Heart left ventricle (tissue), 13 donors: ENCODE measurements around the gene GDF10.

Experiments used
- POLR2A ChIP-seq, 2 donors: fragments of 450-650 bp; IDR thresholded peaks; one replicate each; pipeline ENCODE4 v1.6.1; 2017; ENCODE audit warnings: antibody characterized with exemption in 2 of 2, mild to moderate bottlenecking in 2 of 2, moderate library complexity in 2 of 2
- TF ChIP-seq, protein P1 (sequence below), 12 donors: fragments of 200-600 bp; sonication (generic) in 4 of 12; IDR thresholded peaks; one replicate each; pipeline versions ENCODE4 v1.5.0 to v1.8.0; 2018 to 2022; ENCODE audit warnings: antibody characterized with exemption in 12 of 12, mild to moderate bottlenecking in 5 of 12
- donor health status: ischemic (EF 13 %, LVEDD 7.1; RV severe dilation, severe dysfunction).
- donor health status: DM: no; HTN: yes; CAD: no.
- donor health status: DM: no; HTN: no; CAD: no.
- donor health status: ischemic (EF 25% LVEDD 6.9; RV normal size, moderate dysfunction).
- donor health status: ischemic (EF 25% LVEDD 5.7; RV mildly dilated, moderate dysfunction).
- donor health status: ischemic (EF 35%, LVEDD 5.7; RV mildly dilated, moderate dysfunction).
- donor health status: nonischemic (EF 11% LVEDD 7.7; RV severe dilation, severe dysfunction).
- donor health status: DM: yes; HTN: yes; CAD: no.
- donor health status: PGD.
- donor health status: ischemic (EF 29% LVEDD 5.4; RV normal size, mild dysfunction).
- donor health status: nonischemic (EF 23%, LVEDD 6.1; RV moderate dilation, normal function).

DNA sequence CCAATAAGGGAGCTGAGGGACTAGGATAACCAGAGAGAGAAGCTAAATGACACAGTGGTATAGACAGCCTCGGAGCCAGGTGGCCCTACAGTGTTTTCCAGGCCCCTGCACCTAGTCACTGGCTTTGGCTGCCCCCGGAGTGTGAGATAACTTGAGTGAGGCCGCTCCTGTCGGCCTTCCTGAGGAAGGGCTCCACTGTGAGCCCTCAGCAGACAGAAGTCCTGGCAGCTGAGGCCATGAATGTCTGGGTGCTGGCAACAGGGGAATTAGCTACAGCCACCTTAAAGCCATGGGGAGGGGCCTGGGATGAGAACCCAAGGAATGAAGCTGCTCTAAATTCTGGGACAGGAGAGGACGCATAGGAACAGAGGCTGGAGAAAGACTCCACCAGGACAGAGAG lies 4.6 kb upstream of the GDF10 start:
- TF ChIP-seq, protein P1, sequence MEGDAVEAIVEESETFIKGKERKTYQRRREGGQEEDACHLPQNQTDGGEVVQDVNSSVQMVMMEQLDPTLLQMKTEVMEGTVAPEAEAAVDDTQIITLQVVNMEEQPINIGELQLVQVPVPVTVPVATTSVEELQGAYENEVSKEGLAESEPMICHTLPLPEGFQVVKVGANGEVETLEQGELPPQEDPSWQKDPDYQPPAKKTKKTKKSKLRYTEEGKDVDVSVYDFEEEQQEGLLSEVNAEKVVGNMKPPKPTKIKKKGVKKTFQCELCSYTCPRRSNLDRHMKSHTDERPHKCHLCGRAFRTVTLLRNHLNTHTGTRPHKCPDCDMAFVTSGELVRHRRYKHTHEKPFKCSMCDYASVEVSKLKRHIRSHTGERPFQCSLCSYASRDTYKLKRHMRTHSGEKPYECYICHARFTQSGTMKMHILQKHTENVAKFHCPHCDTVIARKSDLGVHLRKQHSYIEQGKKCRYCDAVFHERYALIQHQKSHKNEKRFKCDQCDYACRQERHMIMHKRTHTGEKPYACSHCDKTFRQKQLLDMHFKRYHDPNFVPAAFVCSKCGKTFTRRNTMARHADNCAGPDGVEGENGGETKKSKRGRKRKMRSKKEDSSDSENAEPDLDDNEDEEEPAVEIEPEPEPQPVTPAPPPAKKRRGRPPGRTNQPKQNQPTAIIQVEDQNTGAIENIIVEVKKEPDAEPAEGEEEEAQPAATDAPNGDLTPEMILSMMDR (IDR thresholded peaks at IDR 0.05) = no peak
- no peak for TF ChIP-seq POLR2A (IDR thresholded peaks at IDR 0.05)
